ENCODE data around the gene POTEM.
"Not testable (repeated sequence)": the region's sequence is repeated elsewhere in the genome, so short reads cannot be mapped to it uniquely, and the experiment has no call there.

The POTEM gene

GRCh38 chr14:18967134-18967533, at the start of gene POTEM:
Gene POTEM, plus strand, starts transcription at chr14:18967434. Its CDS starts 52 bp downstream, at chr14:18967486.
- H3K27ac ChIP-seq (ENCODE audit: low read depth, low read length); H4K20me1 ChIP-seq (ENCODE audit: control insufficient read depth, insufficient read depth, low read depth, low read length); H3K9me3 ChIP-seq (ENCODE audit: control insufficient read depth, insufficient read depth, low read length); H3K4me3 ChIP-seq (ENCODE audit: low read length); H3F3A ChIP-seq (ENCODE audit: control insufficient read depth, insufficient read depth); H3K36me3 ChIP-seq (ENCODE audit: control insufficient read depth, low read length); H3K4me1 ChIP-seq (ENCODE audit: control insufficient read depth, low read length); H3K4me2 ChIP-seq (ENCODE audit: low read length); H3K27me3 ChIP-seq (ENCODE audit: control insufficient read depth, low read length); H3K9me2 ChIP-seq (replicated peaks; ENCODE audit: control insufficient read depth, low read length); H3K79me2 ChIP-seq (ENCODE audit: control insufficient read depth, low read length): not testable (repeated sequence)

- not testable (repeated sequence) for H4K20me1 ChIP-seq (ENCODE audit: control insufficient read depth, insufficient read depth, low read depth, low read length); H3K79me2 ChIP-seq (ENCODE audit: control insufficient read depth, low read length); H3K27me3 ChIP-seq (ENCODE audit: control insufficient read depth, low read length); H3K27ac ChIP-seq (ENCODE audit: low read depth, low read length); H3K9me2 ChIP-seq (replicated peaks; ENCODE audit: control insufficient read depth, low read length); H3K4me2 ChIP-seq (ENCODE audit: low read length); H3F3A ChIP-seq (ENCODE audit: control insufficient read depth, insufficient read depth); H3K4me3 ChIP-seq (ENCODE audit: low read length); H3K9me3 ChIP-seq (ENCODE audit: control insufficient read depth, insufficient read depth, low read length); H3K4me1 ChIP-seq (ENCODE audit: control insufficient read depth, low read length); H3K36me3 ChIP-seq (ENCODE audit: control insufficient read depth, low read length)
Observed at GRCh38 chr14:18918345-18918744, 48.9 kb upstream of the POTEM start.

- H3F3A ChIP-seq (ENCODE audit: control insufficient read depth, insufficient read depth); H3K79me2 ChIP-seq (ENCODE audit: control insufficient read depth, low read length); H3K9me2 ChIP-seq (replicated peaks; ENCODE audit: control insufficient read depth, low read length); H3K27me3 ChIP-seq (ENCODE audit: control insufficient read depth, low read length); H3K36me3 ChIP-seq (ENCODE audit: control insufficient read depth, low read length); H3K4me1 ChIP-seq (ENCODE audit: control insufficient read depth, low read length); H4K20me1 ChIP-seq (ENCODE audit: control insufficient read depth, insufficient read depth, low read depth, low read length); H3K27ac ChIP-seq (ENCODE audit: low read depth, low read length); H3K9me3 ChIP-seq (ENCODE audit: control insufficient read depth, insufficient read depth, low read length); H3K4me2 ChIP-seq (ENCODE audit: low read length); H3K4me3 ChIP-seq (ENCODE audit: low read length): not testable (repeated sequence)
Observed at GRCh38 chr14:18920052-18920451, 47.2 kb upstream of the POTEM start.

- H3K4me3 ChIP-seq (ENCODE audit: low read length); H3F3A ChIP-seq (ENCODE audit: control insufficient read depth, insufficient read depth); H3K9me2 ChIP-seq (replicated peaks; ENCODE audit: control insufficient read depth, low read length); H4K20me1 ChIP-seq (ENCODE audit: control insufficient read depth, insufficient read depth, low read depth, low read length); H3K4me1 ChIP-seq (ENCODE audit: control insufficient read depth, low read length); H3K79me2 ChIP-seq (ENCODE audit: control insufficient read depth, low read length); H3K36me3 ChIP-seq (ENCODE audit: control insufficient read depth, low read length); H3K27ac ChIP-seq (ENCODE audit: low read depth, low read length); H3K9me3 ChIP-seq (ENCODE audit: control insufficient read depth, insufficient read depth, low read length); H3K27me3 ChIP-seq (ENCODE audit: control insufficient read depth, low read length); H3K4me2 ChIP-seq (ENCODE audit: low read length): not testable (repeated sequence)
Observed at GRCh38 chr14:18921055-18921701, 46.1 kb upstream of the POTEM start.

- not testable (repeated sequence) for H3K27me3 ChIP-seq (ENCODE audit: control insufficient read depth, low read length); H3K9me2 ChIP-seq (replicated peaks; ENCODE audit: control insufficient read depth, low read length); H3K9me3 ChIP-seq (ENCODE audit: control insufficient read depth, insufficient read depth, low read length); H4K20me1 ChIP-seq (ENCODE audit: control insufficient read depth, insufficient read depth, low read depth, low read length); H3K79me2 ChIP-seq (ENCODE audit: control insufficient read depth, low read length); H3K4me2 ChIP-seq (ENCODE audit: low read length); H3K36me3 ChIP-seq (ENCODE audit: control insufficient read depth, low read length); H3K4me1 ChIP-seq (ENCODE audit: control insufficient read depth, low read length); H3K27ac ChIP-seq (ENCODE audit: low read depth, low read length); H3K4me3 ChIP-seq (ENCODE audit: low read length); H3F3A ChIP-seq (ENCODE audit: control insufficient read depth, insufficient read depth)
Observed at GRCh38 chr14:18936848-18937247, 30.4 kb upstream of the POTEM start.

GRCh38 chr14:18938733-18939132, 28.5 kb upstream of the POTEM start:
- H3K27ac ChIP-seq (ENCODE audit: low read depth, low read length); H3K4me1 ChIP-seq (ENCODE audit: control insufficient read depth, low read length); H3K4me2 ChIP-seq (ENCODE audit: low read length); H3K79me2 ChIP-seq (ENCODE audit: control insufficient read depth, low read length); H3K36me3 ChIP-seq (ENCODE audit: control insufficient read depth, low read length); H3K27me3 ChIP-seq (ENCODE audit: control insufficient read depth, low read length); H3F3A ChIP-seq (ENCODE audit: control insufficient read depth, insufficient read depth); H3K9me2 ChIP-seq (replicated peaks; ENCODE audit: control insufficient read depth, low read length); H3K9me3 ChIP-seq (ENCODE audit: control insufficient read depth, insufficient read depth, low read length); H3K4me3 ChIP-seq (ENCODE audit: low read length); H4K20me1 ChIP-seq (ENCODE audit: control insufficient read depth, insufficient read depth, low read depth, low read length): not testable (repeated sequence)

- not testable (repeated sequence) for H3K27me3 ChIP-seq (ENCODE audit: control insufficient read depth, low read length); H3F3A ChIP-seq (ENCODE audit: control insufficient read depth, insufficient read depth); H3K9me3 ChIP-seq (ENCODE audit: control insufficient read depth, insufficient read depth, low read length); H3K4me3 ChIP-seq (ENCODE audit: low read length); H3K9me2 ChIP-seq (replicated peaks; ENCODE audit: control insufficient read depth, low read length); H3K36me3 ChIP-seq (ENCODE audit: control insufficient read depth, low read length); H3K4me1 ChIP-seq (ENCODE audit: control insufficient read depth, low read length); H4K20me1 ChIP-seq (ENCODE audit: control insufficient read depth, insufficient read depth, low read depth, low read length); H3K79me2 ChIP-seq (ENCODE audit: control insufficient read depth, low read length); H3K27ac ChIP-seq (ENCODE audit: low read depth, low read length); H3K4me2 ChIP-seq (ENCODE audit: low read length)
Observed at GRCh38 chr14:18949939-18950338, 17.3 kb upstream of the POTEM start.

- H3K4me2 ChIP-seq (ENCODE audit: low read length); H3K79me2 ChIP-seq (ENCODE audit: control insufficient read depth, low read length); H3K4me1 ChIP-seq (ENCODE audit: control insufficient read depth, low read length); H3K9me3 ChIP-seq (ENCODE audit: control insufficient read depth, insufficient read depth, low read length); H3K4me3 ChIP-seq (ENCODE audit: low read length); H4K20me1 ChIP-seq (ENCODE audit: control insufficient read depth, insufficient read depth, low read depth, low read length); H3F3A ChIP-seq (ENCODE audit: control insufficient read depth, insufficient read depth); H3K27me3 ChIP-seq (ENCODE audit: control insufficient read depth, low read length); H3K9me2 ChIP-seq (replicated peaks; ENCODE audit: control insufficient read depth, low read length); H3K27ac ChIP-seq (ENCODE audit: low read depth, low read length); H3K36me3 ChIP-seq (ENCODE audit: control insufficient read depth, low read length): not testable (repeated sequence)
Observed at GRCh38 chr14:18953085-18953484, 14.1 kb upstream of the POTEM start.

Data from DOHH2 (cell line).